NCI-H510A treated with DMSO at 0.1 percent for 48 hours (cell line): ENCODE measurements around the gene LRRC31.

ENCODE experiments used
- DNase-seq: peaks from one replicate; lab custom pipeline; 2025; lab: John Stamatoyannopoulos, UW

LRRC31 gene

DNA sequence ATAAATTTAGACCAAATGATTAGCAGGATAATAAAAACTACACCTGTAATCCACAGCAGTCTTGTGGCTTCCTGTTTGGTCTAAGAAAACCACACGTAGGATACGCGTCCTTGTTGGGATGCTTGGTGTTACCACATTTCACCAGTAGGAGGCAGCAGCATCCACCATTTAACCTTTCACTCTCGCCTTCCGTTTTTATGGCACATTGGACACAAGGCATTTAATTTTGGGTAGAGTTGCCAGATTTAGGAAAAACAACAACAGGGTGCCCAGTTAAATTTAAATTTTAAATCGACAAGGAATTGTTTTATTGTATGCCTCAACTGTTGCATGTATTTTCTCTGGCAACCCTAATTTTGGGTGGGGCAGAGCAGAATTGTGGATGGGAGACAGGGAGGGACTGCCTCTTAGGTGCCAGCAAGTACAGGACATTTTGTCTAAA is 6.3 kb downstream of the LRRC31 start:
- peak; percentile 48 for DNase-seq

DNA sequence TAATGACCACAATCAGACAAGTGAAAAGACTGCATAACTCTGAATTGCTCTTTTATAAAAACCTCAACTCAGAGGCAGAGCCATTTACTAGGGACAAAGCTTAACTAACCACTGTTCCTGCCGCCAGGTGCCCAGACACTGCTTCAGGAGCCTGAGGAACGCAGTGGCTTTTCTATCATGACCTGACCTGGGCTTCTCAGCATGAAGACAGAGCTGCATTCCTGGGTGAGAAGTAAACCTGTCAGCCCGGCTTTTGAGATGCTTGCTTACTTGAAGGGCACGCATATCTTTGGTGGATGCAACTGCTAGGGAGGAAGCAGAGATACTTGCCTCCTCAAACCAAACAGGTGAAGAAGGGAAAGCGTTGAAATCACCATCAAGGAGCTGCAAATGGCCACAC is 7.9 kb downstream of the LRRC31 start:
- DNase-seq: no peak

DNA sequence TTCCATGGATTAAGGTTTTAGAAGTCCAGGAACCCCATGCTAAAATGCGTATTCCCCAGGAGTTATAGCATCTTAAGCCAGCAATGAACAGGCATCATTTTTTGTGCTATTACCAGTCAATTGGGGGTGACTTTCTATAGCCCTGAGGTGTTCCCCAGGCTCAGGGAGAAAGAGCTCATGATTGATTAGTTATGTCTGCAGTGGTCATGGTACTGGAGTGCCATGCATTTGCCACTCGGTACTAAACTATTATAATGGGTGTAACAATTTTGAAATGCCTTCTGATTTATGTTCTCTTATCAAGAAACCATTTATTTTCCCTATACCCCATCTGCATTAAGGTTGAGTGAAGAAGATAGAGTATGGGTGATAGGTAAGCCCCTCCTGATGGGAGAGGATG is 11.9 kb downstream of the LRRC31 start:
- no peak for DNase-seq

DNA sequence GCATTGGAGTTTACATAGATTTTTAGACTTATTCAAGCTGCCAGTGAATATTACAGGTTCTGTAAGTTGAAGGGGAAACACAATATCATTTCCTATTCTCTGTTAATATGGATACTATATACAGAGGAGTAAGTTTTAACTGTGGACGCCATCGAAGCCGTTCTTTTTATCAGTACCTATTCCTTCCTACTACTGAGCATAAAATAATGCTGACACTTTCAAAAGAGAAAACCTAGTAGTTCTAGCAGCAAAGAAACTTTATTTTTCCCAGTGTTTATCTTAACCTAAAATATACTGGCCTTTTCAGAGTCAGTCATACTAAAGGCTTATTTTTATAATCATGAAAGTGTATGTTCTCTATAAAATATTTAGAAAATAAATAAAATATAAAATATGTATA is 14.2 kb downstream of the LRRC31 start:
- DNase-seq: no peak

DNA sequence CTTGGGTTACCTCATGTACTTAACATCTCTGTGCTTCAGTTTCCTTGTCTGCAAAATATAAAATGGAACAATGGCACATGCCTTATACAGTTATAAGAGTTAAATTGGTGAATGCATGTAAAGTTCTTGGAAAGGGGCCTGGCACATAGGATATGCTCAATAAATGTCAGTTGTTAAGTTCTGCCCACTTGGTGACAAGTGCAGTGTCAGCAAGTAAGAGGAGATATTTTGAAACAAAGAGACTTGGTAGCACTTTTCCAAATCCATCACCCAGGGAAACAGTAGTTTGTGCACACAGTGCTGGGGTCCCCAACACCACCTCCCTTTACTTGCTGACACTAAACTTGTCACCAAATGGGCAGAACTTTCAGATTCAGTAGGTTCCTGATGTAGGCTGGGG is 19.1 kb downstream of the LRRC31 start:
- DNase-seq: no peak

DNA sequence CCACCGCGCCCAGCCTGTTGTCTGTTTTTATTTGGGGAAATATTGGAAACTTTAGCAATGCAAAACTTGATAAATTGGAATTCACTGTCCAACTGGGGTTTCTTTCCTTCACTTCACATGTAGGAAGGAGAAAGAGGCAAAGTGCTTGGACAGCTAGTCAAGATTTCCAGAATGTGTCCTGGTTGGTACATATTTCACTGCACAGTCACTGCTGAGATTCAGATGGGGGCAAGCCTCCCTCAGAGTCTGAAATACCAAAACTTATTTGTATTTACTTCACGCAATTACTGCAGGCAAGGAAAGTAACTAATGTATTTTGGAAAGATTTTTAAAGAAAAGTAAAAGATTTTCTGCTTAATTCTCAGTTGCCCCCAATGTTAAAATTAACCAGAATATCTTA is 21.0 kb downstream of the LRRC31 start:
- no peak for DNase-seq

DNA sequence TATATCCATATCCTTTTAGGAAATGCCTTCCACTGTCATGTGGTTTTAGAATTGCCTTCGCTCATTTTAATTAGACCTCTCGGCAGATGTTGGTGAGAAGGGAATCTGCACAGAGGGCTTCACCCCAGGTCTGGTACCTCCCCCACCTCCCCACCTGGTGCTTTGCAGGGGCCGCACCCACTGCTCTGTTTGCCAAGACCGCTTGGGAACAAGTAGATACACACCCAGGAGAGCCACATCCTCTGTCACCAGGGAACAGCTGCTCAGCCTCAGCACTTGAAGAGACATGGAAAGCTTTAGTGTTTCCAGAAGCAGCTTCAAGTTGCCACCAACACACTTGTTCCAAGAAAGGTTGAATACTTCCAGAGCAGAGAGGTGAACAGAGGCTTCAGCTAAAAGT is 21.8 kb downstream of the LRRC31 start:
- DNase-seq: peak; percentile 93

DNA sequence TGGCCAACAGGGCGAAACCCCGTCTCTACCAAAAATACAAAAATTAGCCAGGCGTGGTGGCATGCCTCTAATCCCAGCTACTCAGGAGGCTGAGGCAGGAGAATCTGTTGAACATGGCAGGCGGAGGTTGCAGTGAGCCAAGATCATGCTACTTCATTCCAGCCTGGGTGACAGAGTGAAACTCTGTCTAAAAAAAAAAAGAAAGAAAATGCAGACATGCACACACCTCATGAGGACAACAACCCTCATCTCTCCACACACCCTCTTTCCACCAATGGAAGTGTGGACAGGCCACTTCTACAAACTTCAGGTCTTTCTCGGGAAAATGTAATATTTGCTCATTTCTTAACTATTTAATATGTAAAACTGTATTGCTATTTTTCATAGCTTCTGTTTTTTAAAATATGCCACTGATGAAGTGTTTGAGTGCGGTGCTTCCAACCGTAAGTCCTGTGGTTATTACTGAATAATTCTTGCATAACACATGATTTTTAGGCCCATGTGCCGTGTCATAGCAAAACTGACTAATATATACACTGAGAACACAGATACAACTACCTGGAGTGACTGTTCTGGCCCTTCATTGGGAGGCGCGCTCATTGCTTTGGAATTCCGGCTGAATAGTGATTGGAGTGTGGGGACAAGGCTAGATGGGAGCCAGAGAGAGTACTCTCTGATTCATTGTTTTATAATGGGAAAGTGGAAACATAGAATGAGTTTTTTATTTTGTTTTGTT is 23.1 kb downstream of the LRRC31 start:
- DNase-seq: no peak

DNA sequence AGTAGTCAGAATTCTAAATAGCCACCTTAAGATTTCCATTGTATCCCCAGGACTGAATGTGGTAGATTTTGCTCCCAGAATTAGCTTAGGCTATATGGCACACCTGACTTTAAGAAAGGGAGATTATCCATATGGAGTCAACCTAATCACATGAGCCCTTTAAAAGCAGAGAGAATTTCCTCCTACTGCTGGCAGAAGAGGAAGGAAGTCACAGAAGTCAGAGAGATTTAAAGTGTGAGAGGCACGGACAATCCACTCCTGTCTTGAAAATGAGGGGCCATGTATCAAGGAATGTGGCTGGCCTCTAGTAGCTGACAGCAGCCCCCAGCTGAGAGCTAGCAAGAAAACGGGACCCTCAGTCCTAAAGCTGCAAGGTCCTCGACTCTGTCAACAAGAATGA is 26.8 kb downstream of the LRRC31 start:
- DNase-seq: no peak

DNA sequence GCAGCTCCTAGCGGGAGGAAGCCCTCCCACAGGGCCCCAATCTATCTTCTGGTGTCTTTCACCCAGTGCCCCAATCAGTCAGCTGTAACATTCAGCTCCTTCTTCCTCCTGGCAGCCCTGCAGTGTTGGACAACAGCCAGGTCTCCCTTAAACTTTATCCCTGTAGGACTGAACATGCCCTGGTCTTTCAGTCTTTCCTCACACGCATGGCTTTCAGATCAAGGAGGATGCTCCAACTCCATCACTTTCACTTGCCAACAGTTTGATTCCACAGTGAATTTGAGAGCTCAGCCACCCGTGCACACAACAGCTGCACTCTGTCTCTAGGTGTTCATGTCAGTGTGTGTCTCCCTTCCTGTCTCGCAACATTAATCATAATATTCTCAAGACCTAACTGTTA is 28.6 kb downstream of the LRRC31 start:
- no peak for DNase-seq

DNA sequence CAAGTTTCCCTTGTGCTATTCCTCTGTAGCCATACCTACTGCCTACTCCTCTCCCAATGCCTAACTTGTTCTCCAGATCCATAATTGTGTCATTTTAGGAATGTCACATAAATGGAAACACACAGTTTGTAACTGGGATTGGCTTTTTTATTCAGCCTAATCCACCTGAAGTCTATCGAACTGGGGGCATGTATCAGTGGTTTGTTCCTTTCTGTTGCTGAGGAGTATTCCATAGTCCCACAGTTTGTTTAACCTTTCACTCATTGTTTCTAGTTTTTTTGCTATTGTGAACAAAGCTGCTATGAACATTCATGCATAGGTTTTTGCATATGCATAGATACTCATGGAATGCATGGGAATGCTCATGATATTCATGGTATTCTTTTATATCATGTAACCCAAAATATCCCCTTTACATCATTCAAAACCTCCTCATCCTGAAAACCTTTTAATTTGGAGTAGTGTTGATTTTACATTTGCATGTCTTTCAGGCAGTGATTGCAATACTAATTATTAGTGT is 31.2 kb downstream of the LRRC31 start:
- no peak for DNase-seq

DNA sequence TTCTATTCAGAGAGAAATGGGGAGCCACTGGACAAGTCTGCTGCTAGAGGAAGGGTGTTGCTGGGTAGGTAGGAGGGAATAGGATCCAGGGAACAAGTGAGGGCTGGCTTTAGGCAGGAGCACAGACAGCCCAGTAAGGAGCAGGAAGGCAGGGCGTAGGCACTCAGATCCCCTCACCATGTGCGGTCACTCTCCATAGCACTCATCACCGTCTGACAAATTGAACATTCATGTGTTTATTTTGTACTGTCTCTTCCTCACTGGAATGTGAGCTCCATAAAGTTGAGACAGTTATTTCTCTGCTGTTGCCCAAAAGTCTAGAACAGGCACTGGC is 32.8 kb downstream of the LRRC31 start:
- no peak for DNase-seq

DNA sequence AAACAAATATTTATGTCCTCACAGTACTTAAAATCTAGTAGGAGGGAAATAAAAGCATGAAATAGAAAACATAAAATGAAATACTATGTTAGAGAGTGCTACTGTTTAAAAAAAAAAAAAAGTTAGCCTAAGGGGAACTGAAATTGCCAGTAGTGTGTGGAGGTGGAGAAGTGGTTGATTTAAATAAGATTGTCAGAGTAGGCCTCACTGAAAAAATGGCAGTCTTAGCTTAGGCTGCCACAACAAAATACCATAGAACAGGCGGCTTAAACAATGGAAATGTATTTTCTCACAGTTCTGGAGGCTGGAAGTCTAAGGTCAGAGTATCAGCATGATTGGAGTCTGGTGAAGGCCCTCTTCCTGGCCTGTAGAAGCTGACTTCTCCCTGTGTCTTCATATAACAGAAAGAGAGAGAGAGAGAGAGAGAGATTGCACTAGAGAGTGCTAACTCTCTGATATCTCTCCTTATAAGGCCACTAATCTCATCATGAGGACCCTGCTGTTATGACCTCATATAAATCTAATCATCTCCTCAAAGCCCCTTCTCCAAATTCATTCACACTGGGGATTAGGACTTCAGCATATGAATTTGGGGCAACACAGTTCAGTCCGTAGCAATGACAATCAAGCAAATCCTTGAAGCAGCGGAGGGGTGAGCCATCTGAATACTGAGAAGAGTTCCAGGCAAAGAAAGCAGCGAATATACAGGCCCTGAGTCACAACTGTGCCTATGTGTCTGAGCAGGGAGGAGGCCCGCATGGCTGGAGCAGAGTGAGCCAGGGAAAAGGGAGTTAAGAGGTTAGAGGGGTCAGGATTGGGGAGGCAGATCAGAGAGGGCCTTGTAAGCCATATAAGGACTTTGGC is 33.4 kb downstream of the LRRC31 start:
- no peak for DNase-seq

DNA sequence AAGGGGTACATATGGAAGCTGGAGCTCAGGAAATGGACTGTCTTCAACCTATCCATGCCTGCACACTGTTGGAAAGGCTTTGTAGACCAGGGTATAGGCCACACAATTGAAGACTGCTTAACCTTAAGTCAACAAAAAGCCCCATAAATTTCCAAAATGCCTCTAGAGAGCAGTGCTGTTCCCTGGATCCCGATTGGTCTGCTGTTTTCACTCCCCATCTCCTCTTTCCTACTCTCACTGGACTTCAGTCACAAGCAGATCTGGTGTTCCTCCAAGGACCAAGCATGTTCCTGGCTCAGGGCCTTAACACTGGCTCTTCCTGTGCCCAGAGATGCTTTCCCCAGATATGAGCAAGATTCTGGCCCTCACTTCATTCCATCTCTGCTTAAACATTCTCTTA is 34.2 kb downstream of the LRRC31 start:
- no peak for DNase-seq

DNA sequence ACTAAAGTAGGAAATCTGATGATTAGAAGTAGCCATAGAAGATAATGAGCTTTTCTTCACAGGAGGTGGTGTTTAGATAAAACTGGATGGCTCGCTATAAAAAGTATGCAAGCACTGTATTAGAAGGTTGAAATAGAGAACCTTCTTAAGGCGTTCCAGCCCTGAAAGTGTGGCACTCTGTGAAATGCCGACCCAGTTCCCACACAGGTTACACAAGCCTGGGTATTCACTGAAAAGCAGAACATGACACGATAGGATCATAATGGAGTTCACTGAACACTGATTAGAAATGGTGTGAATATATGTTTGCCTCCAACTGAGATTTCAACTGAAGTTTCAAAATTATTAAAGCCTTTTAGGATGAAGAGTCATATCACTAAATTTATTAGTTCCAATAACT is 42.0 kb downstream of the LRRC31 start:
- no peak for DNase-seq

DNA sequence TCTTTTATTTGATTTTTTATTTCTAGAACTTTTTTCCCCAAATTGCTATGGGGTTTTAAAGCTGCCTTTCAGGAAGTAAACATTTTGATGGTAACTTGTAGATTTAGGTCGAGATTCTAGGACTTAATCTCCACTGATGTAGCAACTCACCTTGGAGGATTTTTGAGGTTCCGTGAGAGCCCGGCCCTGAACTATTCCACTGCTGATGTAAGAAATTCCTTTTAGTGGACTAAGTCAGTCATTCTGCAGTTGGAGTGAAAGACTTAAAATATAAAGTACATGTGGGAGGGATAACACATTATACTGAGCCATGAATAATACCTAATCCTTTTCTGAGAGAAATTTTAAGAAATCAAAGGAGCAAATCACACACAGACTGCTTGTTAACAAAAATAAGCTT is 44.4 kb downstream of the LRRC31 start:
- DNase-seq: no peak

DNA sequence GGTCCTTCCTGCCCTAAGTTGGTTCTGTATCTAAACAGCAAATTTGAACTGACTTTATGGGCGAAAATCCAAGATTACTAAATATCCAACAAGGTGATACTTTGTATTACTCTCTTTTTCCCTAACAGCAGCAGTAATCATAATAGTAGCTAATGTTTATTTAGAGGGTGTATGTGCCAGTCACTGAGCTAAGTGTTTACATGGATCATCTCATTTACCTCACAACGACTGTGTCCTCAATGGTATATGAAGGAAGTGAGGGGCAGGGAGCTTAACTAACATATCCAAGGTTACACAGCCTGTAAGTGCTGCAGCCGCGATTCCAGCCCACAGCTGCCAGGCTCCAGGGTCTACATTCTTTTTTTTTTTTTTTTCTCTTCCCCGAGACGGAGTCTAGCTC is 46.8 kb downstream of the LRRC31 start:
- DNase-seq: peak; percentile 83

DNA sequence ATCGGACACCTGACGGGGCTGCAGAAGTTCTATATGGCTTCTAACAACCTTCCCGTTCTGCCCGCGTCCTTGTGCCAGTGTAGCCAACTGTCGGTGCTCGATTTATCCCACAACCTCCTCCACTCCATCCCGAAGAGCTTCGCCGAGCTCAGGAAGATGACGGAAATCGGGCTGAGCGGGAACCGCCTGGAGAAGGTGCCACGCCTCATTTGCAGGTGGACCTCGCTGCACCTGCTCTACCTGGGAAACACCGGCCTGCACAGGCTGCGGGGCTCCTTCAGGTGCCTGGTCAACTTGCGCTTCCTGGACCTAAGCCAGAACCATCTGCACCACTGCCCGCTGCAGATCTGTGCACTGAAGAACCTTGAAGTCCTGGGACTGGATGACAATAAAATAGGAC is 47.2 kb downstream of the LRRC31 start:
- DNase-seq: peak; percentile 84

DNA sequence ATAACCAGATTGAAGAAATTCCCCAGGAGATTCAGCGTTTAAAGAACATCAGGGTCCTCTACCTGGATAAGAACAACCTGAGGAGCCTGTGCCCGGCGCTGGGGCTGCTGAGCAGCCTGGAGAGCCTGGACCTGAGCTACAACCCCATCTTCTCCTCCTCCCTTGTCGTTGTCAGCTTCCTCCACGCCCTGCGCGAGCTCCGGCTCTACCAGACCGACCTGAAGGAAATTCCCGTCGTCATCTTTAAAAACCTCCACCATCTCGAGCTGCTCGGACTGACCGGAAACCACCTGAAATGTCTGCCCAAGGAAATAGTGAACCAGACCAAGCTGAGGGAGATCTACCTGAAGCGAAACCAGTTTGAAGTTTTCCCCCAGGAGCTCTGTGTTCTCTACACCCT is 47.6 kb downstream of the LRRC31 start:
- peak; percentile 66 for DNase-seq

DNA sequence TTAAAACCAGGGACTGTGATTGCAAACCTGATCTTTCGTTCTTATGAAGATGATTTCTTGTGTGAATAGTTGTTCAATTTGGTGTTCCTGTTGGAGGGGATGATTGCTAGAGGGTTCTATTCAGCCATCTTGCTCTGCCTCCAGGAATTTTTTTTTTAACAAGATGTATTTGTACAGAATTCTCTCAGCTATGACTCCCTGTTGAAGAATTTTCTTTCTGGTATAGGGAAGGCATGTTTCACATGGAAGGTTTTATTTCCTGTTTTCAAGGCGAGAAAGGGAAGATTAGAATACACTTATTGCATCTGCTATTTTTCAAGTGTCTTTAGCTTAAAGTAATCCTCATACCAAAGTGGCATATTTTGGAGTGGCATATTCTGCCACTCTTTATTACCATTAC is 51.4 kb downstream of the LRRC31 start:
- no peak for DNase-seq

DNA sequence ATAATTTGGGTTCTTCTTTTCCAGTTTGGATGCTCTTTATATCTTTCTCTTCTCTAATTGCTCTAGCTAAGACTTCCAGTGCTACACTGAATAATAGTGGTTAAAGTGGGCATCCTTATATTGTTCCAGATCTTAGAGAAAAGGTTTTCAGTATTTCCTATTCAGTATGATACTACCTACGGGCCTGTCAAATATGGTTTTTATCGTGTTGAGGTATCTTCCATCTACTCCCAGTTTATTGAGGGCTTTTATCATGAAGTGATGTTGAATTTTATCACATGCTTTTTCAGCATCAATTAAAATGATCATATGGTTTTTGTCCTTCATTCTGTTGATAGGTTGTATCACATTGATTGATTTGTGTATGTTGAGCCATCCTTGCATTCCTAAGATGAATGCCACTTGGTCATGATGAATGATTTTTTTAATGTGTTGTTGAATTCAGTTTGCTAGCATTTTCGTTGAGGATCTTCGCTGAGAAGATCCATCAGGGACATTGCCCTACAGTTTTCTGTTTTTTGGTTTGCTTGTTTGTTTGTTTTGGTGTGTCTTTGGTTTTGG is 54.1 kb downstream of the LRRC31 start:
- no peak for DNase-seq

DNA sequence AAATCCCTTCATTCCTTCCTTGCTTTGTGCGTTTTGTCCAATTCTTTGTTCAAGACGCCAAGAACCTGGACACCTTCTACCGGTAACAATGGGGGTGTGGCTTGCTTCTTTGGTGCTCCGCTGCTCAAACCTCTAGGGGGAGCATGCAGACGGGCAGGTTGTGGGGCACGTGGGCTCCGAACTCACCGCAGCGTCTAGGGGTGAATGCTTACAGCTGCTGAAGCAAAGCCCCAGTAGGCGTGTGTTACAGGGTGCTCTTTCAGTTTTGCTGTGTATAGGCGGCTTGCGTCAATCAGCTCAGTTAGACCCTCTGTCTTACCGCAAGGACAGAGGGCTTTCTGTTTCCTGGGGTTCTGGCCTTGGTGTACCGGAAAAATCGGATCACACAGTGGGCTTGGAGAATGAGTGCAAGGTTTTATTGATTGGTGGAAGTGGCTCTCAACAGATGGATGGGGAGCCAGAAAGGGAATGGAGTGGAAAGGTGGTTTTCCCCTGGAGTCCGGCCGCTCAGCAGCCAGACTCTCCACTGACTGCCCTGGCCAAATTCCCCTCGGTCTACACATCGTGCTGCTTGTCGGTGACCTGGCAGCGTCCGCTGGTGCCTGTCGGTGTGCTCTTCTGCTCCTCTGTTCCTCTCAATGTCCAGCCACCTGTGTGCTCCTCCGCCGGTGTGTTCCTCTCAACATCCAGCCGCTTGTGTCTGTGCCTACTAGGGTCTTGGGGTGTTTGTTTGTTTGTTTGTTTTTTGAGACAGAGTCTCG is 55.8 kb downstream of the LRRC31 start:
- DNase-seq: peak; percentile 55
